Testis (tissue), 2 donors: ENCODE measurements around the gene HDAC9.

Experiments
- CTCF ChIP-seq, 3 experiments: fragments of 450-650 bp in 2 of 3; fragments of 200-600 bp in 1 of 3; sonication (generic) in 1 of 3; IDR thresholded peaks; one replicate each; pipeline ENCODE4 v1.5.1; 2016 to 2019; ENCODE audit warnings: antibody characterized with exemption in 3 of 3, mild to moderate bottlenecking in 2 of 3, moderate library complexity in 1 of 3
- POLR2A ChIP-seq: fragments of 450-650 bp; IDR thresholded peaks from one replicate; pipeline ENCODE4 v1.6.1; 2017; ENCODE audit warnings: antibody characterized with exemption, mild to moderate bottlenecking, moderate library complexity

GRCh38 chr7:18566205-18566604 lies 70.7 kb downstream of the HDAC9 start:
- TF ChIP-seq CTCF (IDR thresholded peaks at IDR 0.05): no peak
- no peak for TF ChIP-seq POLR2A
